HG03442 (cell line): ENCODE data around the gene PSME1.
A peak's percentile ranks its signal among the peaks of the same experiment; 100 is the strongest.

Experiments used
- ATAC-seq: cut with Tn5 transposase; IDR thresholded peaks from one replicate; pipeline ENCODE4 v1.9.1; 2021; ENCODE audit warnings: mild to moderate bottlenecking, moderate library complexity; ENCODE audit not compliant: unreplicated experiment

Gene PSME1

GRCh38 chr14:24135834-24136683 is at the start of gene PSME1:
TSS of gene PSME1 (plus strand) at chr14:24136194. CDS start at chr14:24136263, 69 bp downstream.
- peak; percentile 80 for ATAC-seq

DNA sequence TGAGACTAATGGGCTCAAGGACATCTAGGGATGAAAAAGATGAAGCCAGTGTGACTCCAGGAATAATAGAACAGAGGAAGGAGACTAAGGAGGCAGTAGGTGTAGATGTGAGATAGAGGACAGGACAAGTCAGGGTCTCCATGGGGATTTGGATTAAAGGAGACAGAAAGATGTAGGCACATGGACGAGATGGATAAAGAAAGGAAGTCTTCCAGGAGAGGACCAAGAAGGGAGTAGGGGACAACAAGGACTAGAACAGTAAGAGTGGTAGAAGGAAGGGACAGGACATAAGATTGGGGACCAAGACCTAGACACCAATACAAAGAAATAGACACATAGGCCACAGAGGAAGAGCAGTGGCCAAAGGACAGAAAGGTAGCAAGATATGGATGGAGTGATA is 49.0 kb upstream of the PSME1 start:
- ATAC-seq, result no peak

- no peak for ATAC-seq
Measured at GRCh38 chr14:24088095-24088494, 47.9 kb upstream of the PSME1 start.

GRCh38 chr14:24089890-24090289 is 46.1 kb upstream of the PSME1 start:
- ATAC-seq, result no peak

GRCh38 chr14:24092110-24092504 is 43.9 kb upstream of the PSME1 start:
- no peak for ATAC-seq

DNA sequence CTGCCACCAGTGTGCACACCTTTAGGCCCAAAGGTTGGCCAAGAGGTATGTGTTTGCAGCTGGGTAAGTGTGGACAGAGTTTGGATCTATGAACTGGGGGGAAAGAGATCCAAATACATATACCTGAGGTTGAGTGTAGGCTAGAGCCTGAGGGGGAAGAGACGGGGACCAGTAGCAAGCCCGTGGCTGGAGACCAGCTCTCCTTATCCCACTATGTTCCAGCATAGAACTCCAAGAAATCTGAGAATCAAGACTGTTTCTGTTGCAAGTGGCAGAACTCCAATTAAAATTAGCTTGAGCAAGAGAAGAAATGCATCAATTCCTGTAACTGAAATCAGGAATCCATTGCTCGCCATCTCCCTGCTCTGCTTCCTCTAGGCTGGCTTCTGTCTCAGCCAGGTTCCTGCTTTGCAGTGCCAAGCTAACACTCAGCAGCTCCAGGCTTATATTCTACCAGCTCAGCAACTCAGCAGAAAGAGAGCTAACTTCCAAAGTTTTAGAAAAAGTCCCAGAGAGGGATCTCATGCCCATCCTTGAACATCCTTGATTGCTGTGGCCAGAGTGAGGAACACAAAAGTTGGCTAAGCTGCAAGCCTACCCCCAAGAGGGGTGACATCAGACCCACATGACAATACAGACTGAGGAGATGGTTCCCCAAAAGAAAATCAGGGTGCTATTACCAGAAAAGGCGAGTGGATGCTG is 43.3 kb upstream of the PSME1 start:
- ATAC-seq, result no peak

GRCh38 chr14:24093207-24093900 is 42.6 kb upstream of the PSME1 start:
- ATAC-seq, result no peak

- peak; percentile 43 for ATAC-seq
Measured at GRCh38 chr14:24093901-24094840, 41.8 kb upstream of the PSME1 start, which contains the start of gene PCK2. TSS of gene PCK2 (plus strand) at chr14:24094311. CDS start at chr14:24094406, 95 bp downstream.

DNA sequence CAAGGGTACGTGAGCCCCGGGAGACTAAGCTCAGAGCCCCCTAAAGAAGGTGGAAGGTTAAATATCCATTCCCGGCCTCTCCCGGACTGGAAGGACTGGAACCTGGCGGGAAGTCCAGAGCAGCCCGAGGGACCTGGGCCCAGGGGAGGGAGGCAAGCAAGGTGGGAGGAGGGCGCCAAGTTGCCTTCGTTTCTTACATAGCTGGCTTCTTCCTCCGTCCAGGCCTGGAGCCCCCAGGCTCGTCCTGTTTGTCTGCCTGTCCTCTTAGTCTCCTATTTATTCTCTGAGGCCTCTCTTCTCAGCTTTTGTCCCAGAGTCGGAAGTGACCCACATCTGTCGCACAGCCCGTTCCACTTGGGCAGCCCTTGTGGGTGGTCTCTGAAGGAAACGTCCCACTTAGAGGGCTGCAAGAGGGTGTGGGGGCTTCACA is 41.1 kb upstream of the PSME1 start:
- no peak for ATAC-seq

GRCh38 chr14:24095271-24096068 is 40.5 kb upstream of the PSME1 start:
- ATAC-seq, result peak; percentile 74

- ATAC-seq, result no peak
Measured at GRCh38 chr14:24096545-24097181, 39.3 kb upstream of the PSME1 start.

GRCh38 chr14:24098229-24098926 is 37.6 kb upstream of the PSME1 start:
- no peak for ATAC-seq

DNA sequence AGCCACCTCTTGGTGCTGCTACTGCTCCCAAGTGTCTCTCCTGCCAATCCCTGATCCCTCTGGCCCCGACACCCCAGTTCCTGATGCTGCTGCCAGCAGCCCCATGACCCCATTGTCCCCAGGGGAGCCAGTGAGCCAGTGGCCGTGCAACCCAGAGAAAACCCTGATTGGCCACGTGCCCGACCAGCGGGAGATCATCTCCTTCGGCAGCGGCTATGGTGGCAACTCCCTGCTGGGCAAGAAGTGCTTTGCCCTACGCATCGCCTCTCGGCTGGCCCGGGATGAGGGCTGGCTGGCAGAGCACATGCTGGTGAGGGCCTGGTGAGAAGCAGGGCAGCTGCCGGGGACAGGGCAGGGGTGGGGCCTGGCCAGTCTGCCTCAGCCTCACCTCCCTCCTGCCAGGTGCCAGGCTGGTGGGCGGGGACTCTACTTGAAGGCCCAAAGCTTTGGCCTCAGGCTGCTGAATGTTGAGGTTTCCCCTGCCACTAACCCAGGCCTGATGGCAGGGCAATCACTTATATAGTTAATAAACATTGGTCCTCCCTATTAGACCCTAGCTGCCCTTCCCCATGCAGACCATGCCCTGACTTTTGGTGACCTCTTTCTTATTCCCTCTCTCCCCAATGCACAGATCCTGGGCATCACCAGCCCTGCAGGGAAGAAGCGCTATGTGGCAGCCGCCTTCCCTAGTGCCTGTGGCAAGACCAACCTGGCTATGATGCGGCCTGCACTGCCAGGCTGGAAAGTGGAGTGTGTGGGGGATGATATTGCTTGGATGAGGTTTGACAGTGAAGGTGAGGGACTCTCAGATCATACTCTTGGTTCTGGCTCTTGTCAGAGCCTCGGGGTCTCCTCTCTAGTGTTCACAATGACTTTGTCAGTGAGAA is 36.8 kb upstream of the PSME1 start:
- no peak for ATAC-seq

DNA sequence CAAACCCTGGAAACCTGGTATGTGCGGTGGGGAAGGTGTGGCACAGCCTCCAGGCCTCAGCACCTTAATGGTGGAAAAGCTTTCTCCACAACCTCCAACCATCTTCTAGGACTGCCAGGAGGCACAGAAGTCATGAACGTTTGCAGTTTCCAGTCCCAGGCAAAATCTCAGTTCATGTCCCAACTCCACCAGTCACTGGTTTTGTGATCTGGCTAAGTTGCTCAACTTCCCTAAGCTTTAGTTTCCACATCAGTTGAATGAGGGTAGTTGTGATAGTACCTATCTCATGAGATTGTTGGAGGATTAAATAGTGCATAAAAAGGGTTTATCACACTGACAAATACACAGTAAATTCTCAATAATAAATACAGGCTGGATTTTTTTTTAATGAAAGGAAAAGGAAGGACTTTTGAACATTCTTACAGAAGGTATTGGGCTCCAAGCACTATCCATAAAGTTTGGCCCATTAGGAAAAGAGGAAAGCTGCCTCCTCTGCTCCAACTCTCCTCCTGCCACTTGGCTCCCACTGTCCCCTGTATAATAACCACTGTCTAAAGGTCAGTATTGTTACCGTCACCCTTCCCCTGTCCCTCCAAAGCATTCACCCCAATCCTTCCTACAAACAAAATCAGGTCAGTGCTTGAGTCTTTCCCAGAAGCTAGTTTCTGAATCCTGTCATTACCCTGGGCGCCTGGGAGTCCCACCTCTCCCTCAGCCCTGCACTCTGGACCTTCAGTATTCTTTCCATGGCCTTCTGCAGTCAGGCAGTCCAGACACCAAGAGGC is 35.6 kb upstream of the PSME1 start:
- no peak for ATAC-seq

DNA sequence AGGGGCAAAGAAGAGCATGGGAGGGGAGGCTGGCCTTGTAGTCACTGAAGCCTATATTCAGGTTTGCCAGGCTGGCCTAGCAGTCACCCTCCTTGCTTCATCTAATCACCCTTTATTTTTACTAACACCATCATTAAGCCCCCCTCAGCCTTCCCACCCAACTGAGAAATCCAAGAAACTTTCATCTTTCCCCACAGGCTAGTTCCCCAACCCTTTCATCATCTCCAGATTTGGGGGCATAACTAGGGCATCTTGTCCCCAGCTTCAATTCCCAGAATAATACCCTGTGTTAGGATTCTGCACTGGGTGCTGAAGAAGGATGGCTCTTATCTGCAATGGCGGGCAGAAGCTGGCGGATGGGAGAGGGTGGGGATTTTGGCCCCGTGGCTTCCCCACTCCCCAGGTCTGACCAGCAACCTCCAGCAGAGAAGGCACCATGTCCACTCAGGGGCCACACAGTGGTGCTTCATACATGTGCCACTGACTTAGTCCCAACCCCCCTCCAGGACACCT is 35.0 kb upstream of the PSME1 start:
- no peak for ATAC-seq

DNA sequence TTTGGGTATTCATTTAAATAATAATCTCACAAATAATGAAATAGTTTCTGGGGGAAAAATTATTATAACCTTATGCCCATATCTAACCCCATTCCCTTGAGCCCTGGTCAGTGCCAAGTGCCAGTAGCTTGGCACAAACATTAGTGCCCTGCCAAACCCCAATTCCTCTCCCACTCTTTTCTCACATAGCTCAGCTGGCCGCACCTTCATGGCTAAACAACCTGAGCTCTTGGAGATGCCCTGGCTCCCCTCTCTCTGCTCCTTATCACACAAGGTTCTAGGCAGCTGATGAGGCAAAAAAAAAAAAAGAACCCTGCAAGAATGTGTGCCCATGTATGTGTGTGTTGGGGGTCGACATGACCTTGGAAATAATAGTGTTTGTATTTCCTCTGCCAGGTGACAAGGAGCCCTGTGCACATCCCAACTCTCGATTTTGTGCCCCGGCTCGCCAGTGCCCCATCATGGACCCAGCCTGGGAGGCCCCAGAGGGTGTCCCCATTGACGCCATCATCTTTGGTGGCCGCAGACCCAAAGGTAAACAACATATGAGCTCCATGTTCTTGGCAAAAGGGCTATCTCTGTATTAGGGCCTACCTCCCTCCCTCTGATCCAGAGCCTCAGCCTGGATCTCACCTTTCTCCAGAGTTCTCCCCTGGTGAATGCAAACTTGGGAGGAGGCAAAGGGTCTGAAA is 33.5 kb upstream of the PSME1 start:
- ATAC-seq, result no peak
